GM21576 (cell line): Measurements from ENCODE around the gene CHAC1.
"Not testable (repeated sequence)": the region's sequence is repeated elsewhere in the genome, so short reads cannot be mapped to it uniquely, and the experiment has no call there.

Experiments
- ATAC-seq: cut with Tn5 transposase; IDR thresholded peaks from one replicate; pipeline ENCODE4 v1.9.1; 2021; ENCODE audit warnings: mild to moderate bottlenecking, moderate library complexity; ENCODE audit not compliant: unreplicated experiment

Gene CHAC1

DNA sequence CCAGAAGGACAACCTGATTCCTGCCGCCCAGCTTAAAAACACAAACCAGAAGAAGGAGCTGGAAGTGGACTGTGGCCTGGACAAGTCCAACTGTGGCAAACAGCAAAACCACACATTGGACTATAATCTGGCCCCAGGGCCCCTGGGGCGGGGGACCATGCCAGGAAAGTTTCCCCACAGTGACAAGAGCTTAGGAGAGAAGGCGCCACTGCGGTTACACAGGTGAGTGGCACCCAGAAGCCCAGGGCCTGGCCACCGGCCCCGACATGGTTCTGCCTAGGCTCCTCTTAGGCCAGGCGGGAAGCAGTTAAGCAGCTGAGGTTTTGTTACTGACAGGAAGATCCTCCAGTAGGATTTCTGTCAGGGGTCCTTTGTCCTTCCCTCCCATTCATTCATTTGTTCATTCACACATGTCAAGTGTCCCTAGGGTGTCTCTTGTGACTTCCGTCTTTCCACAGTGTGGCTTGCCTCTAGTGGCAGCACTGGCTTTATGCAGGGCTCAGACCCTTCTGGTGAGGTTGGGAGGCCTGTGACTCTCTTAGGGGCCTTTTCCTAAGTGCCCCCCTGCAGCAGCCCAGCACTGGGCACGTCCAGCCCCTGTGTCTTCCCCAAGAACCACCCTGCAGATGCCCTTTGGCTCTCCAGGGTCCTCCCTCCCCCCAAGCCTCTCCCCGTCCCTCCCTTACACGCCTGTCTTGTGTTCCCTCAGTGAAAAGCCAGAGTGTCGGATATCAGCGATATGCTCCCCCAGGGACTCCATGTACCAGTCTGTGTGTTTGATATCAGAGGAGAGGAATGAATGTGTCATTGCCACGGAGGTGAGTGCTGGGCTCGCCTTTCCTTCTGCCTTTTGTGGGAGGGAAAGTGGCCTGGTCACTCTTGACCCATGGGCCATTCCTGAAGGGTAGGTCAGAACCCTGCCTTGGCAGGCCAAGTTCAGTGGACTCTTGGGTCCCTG is 16.3 kb upstream of the CHAC1 start:
- ATAC-seq = no peak

DNA sequence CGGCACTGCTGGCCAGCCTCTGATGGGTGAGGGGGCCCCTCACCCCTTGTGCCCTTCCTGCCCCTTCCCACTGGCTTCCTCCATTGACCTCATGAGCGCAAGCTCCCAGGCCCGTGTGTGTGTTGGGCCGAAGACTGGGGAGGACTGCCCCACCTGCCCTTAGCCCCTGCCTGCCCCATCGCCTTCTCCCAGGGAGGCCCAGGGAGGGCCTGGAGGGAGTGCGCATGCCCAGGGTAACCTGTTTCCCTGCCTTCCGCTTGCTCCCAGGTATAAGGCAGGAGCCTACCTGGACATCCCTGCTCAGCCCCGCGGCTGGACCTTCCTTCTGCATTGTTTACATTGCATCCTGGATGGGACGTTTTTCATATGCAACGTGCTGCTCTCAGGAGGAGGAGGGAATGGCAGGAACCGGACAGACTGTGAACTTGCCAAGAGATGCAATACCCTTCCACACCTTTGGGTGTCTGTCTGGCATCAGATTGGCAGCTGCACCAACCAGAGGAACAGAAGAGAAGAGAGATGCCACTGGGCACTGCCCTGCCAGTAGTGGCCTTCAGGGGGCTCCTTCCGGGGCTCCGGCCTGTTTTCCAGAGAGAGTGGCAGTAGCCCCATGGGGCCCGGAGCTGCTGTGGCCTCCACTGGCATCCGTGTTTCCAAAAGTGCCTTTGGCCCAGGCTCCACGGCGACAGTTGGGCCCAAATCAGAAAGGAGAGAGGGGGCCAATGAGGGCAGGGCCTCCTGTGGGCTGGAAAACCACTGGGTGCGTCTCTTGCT is 15.3 kb upstream of the CHAC1 start:
- no peak for ATAC-seq

DNA sequence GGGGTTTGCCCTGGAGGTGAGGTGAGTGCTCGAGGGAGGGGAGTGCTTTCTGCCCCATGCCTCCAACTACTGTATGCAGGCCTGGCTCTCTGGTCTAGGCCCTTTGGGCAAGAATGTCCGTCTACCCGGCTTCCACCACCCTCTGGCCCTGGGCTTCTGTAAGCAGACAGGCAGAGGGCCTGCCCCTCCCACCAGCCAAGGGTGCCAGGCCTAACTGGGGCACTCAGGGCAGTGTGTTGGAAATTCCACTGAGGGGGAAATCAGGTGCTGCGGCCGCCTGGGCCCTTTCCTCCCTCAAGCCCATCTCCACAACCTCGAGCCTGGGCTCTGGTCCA is 14.8 kb upstream of the CHAC1 start:
- ATAC-seq = no peak

- no peak for ATAC-seq
Measured at GRCh38 chr15:40940296-40940801, 12.9 kb upstream of the CHAC1 start.

- no peak for ATAC-seq
Measured at GRCh38 chr15:40941068-40941527, 12.2 kb upstream of the CHAC1 start.

DNA sequence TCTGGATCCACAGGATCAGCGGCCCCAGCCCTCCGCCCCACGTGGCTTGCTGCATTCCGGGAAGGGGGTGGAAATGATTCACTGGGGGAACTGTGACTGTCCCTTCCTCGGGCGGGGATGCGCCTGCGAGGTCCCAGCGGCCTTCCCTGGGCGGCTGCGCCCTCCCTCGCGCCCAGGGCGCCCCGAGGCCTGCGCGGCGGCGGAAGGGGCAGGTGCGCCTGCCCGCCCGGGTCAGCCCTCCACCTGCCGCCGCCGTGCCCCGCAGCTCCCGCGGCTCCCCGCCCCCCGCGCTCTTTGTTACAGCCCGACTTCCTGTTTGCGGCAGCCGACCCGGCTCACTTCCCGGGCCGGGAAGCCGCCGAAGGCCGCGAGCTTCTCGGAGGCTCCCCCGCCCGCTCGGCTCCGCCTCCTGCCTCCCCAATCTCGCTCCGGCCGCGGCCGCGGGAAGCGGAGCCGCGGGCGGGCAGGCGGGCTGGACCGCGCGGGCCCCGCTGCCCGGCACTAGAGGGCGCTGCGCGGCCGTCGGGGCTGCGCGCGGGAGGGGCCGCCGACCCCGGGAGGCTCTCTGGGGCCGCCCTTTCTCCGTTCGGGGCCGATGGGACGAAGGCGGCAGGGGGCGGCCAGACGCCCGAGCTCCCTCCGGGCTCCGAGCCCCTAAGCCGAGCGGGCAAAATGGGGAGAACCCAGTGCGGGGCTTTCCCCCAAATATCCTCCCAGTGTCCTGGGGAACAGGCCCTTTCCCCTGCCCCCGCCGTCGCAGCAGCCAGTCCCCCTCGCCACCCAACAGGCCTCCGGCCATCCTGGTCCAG is 11.5 kb upstream of the CHAC1 start:
- peak; percentile 44 for ATAC-seq

DNA sequence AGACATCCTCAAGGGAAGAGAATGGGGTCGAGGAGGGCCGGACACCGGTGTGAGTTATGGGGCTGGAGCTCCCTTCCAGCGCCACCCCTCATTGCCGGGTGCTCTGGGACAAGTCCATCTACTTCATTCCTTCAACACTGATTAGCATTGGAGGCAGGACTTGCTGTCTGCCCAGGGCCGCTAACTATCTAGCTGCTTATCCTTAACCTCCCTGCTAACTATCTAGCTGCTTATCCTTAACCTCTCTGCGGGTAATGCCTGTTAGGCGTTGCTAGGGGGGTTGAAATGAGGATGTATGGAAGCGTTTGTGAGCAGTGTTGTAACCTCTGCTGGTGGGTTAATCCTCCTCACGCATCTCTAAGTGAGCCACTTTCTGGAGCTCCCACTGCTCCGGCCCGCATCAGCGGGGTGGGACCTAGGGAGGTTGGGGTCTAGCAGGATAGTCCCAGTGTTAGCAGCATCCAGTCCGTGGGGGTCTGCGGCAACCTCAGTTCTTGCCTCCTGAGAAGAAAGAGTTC is 10.9 kb upstream of the CHAC1 start:
- ATAC-seq = no peak

DNA sequence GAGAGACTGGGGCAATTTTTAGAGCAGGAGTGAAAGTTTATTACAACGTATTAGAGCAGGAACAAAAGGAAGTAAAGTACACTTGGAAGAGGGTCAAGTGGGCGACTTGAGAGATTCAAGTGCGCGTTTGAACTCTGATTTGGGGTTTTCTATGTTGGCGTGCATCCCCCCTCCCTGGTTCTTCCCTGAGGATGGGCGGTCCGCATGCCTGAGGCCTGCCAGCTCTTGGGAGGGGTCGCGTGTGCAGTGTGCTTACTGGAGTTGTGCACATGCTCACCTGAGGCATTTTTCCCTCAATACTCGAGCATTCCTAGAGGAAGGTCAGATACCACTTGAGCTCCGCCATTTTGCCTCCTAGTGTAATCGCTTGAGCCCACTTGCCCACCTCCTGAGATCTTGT is 10.4 kb upstream of the CHAC1 start:
- no peak for ATAC-seq

DNA sequence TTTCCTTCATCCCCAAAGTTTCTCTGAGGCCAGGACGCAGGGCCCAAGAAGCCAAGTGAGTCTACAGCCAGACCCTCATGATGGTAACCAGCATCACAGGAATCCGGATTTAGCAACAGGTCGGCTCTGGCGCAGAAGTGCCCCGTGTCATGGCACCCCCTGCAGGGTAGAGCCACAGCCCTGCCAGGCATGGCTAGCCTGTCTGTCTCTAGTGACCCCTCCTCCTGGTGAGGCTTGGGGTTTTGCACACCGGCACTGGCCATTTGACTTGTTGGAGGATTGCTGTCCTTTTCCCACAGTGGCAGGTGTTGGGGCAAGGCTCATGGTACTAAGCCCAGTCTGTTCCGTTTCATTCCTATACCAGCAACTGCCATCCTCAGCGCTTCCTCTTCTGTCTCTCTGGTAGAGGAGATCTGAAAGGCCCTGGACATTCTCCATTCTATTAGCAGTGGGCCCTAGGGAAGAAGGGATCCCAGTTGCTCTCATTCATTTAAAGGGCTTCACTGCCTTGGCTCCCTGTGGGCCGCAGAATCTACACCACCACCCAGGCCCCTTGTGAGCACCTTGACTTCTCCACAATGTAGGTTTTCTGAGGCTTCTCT is 9.4 kb upstream of the CHAC1 start:
- ATAC-seq = no peak

- ATAC-seq = no peak
Measured at GRCh38 chr15:40944510-40945296, 8.6 kb upstream of the CHAC1 start.

DNA sequence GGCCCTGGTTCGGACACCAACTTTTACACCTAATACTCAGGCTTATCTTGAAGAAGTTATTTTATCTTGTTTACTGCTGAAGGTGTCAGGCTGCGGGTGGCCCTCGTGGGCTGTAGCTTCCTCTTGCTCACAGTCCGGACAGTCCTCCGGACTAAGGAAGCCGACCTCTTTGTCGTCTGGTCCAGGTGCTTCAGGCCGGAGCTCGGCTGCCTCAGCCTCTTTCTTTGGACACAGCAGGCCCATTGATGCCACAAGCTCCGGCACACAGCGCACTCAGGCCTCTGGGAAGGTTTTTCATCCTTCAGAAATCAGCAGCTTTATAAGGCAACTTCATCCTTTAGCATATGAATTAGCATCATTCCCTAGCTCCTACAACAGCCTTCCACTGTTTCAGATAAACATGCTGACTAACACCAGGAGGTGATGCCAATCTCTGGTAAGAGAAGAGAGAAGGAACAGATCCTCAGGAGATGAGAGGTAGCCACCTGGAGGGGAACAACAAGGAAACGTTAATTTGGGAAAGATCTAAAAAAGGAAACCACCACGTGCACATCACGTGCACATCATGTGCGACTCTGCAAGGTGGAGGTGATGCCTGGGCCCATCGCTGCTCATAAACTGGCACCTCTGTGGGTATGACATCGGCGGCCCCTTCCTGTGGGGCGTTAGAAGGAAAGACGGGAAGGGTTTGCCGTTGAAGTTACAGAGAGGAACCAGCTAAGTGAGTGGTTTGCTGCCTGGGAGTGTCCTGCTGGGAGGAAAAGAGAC is 4.4 kb upstream of the CHAC1 start:
- ATAC-seq = no peak

DNA sequence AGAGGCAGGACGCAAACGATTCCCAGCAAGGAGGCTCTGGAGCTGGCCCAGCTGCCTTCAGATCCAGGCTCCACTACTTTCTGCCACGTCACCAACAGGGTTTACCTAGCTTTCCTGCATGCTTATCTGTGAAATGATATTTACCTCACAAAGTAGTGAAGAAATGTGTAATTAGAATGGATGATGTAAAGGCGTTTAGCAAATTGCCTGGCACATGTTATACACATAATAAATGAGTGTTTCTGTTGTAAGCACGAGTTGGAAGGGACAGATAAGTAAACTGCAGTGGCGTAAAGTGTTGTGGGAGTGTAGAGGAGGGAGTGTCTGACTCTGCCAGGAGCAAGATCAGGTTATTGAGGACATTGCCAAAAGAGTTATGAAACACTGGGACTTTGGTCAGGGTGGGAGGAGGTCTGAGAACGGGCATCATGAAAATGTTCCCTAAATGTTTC is 3.5 kb upstream of the CHAC1 start:
- ATAC-seq = no peak

DNA sequence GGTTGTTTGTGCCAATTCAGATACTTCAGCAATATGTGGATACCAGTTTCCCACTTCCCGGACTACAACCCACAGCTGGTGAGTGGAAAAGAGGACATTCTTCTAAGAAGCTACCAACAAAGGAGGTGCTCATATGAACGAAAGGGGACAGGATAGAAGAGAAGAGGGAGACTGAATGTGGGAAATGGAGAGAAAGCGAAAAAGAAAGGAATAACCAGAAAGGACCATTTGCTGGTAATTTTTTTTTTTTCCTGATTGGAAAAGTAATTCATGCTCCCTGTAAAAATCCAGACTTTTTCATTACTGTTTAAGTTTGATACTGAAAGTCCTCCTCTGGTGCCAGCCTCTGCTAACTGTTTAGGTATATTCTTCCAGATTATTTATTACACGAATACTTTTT is 1.5 kb upstream of the CHAC1 start:
- no peak for ATAC-seq

DNA sequence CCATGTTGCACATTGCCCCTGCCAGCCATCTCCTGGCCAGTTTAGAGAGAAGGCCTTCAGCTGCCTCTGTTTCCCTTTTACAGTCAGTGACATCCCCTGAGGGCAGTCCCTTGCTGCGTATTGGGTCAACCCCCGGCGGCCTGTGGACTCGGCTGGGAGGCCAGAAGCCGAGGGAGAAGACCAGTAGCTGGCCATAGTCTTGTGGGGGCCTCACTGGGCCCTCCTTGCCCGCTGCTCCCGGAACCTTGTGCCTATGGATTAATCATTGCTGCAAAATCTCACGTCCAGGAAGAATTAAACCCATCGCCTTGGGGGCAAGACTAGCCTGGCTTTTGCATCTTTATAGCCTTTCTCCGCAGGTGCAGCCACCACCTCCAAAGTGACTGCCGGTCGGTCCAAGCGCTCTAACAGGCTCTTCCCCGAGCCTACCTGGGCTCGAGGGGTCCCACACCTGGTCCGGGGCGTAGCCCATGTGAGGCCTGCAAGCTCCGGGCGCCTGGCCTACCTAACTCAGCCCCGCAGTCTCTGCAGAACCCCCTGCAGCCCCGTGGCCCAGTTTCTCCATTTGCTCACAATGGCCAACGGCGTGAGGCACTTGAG is 870 bp upstream of the CHAC1 start:
- no peak for ATAC-seq

GRCh38 chr15:40953713-40954074 is 423 bp downstream of the CHAC1 start:
- ATAC-seq = no peak

- ATAC-seq = not testable (repeated sequence)
Measured at GRCh38 chr15:40954158-40954848, 1.0 kb downstream of the CHAC1 start.

DNA sequence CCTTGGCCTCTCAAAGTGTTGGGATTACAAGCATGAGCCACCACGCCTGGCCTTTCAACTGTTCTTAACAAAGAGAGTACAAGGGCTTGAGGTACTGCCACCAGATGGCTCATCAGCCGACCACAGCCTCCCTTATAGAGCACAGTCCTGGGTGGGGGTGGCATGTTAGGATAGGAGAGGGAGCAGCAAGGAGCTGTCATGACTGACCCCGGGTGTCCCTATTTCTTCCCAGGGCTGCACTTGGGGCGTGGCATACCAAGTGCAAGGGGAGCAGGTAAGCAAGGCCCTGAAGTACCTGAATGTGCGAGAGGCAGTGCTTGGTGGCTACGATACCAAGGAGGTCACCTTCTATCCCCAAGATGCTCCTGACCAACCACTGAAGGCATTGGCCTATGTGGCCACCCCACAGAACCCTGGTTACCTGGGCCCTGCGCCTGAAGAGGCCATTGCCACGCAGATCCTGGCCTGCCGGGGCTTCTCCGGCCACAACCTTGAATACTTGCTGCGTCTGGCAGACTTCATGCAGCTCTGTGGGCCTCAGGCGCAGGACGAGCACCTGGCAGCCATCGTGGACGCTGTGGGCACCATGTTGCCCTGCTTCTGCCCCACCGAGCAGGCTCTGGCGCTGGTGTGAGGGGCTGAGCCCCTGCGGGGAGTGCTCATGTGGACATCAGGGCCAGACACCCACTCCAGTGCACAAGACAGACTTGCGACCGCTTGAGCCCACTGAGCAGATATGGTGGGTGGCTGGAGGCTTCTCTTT is 2.1 kb downstream of the CHAC1 start:
- ATAC-seq = no peak
